ENCODE measurements around the gene BYSL. TPM values are rescaled to one million over a fixed set of nuclear protein-coding genes. Genes with fewer than 3 reads are reported as not detected.

BYSL gene
- total and polyA plus RNA-seq, 12 donors = 5.1 to 42.9 (median 16.3) TPM

DNA sequence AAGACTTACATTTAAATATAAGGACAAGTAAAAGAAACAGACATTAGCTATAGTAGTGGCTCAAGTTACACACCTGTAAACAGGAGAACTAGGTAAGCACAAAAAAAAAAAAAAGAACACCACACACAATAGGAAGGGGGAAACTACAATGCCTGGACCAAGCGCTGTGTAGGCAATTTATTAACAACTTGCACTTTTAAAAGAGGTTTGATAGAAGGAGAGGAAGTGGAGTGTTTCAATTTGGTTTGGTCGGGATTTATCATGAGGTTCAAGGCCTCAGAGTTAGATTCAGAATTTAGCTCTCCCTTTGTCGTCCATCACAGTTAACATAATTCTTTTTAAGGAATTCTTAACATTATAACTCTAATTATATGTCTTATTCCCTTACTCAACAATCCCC, 25.0 kb upstream of the BYSL start:
- Histone ChIP-seq H3K27me3 (no peaks in the 10 kb centered on the region), H3K4me1 (replicated peaks in 1 of 2) (peaks cover 13 to 21% of the 10 kb centered on the region in 2 donors), H3K4me3 (peak overlapping the region in 2 of 4 donors; percentile 92 to 96), H3K9me3 (replicated peaks in 1 of 3) (no peaks in the 10 kb centered on the region), H3K36me3 (replicated peaks in 1 of 2) (no peaks in the 10 kb centered on the region), H3K27ac (peak overlapping the region in 4 of 5 donors; percentile 24 to 84 (median 74))
- intact Hi-C loops (cut with DNase I) = no loop called here
- DNase-seq = no peak
- WGBS, 4 donors = 31 to 44% (median 37%) methylated on average over 3 of the region's 3 CpGs
- TF ChIP-seq, protein P1, sequence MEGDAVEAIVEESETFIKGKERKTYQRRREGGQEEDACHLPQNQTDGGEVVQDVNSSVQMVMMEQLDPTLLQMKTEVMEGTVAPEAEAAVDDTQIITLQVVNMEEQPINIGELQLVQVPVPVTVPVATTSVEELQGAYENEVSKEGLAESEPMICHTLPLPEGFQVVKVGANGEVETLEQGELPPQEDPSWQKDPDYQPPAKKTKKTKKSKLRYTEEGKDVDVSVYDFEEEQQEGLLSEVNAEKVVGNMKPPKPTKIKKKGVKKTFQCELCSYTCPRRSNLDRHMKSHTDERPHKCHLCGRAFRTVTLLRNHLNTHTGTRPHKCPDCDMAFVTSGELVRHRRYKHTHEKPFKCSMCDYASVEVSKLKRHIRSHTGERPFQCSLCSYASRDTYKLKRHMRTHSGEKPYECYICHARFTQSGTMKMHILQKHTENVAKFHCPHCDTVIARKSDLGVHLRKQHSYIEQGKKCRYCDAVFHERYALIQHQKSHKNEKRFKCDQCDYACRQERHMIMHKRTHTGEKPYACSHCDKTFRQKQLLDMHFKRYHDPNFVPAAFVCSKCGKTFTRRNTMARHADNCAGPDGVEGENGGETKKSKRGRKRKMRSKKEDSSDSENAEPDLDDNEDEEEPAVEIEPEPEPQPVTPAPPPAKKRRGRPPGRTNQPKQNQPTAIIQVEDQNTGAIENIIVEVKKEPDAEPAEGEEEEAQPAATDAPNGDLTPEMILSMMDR (IDR thresholded peaks at IDR 0.05) = no peak
- TF ChIP-seq POLR2A (IDR thresholded peaks at IDR 0.05) = no peak

DNA sequence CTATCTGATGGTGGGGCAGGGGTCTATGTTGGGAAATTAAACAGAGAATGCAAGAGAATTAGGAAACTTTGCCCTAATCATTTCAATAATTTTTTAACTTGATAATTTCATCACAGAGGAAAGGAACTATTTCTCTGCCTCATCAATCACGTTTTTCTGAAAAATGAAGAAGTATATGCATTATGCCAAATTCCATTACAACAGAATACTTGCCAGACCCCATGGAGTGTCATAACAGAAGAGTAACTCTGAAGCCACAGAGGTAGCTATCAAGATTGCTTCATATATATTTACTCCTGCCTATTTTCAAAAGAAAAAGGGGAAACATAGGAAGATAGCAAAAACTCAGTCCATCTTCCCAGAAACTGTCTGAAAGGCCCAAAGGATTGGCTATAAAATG, 20.4 kb upstream of the BYSL start:
- Histone ChIP-seq H3K9me3 (replicated peaks in 1 of 3) (no peaks in the 10 kb centered on the region), H3K4me3 (no peak overlapping the region), H3K27ac (no peak overlapping the region), H3K27me3 (no peaks in the 10 kb centered on the region), H3K4me1 (replicated peaks in 1 of 2) (peaks cover 8% of the 10 kb centered on the region in 2 donors), H3K36me3 (replicated peaks in 1 of 2) (peaks cover 0 to 11% of the 10 kb centered on the region in 2 donors)
- DNase-seq = no peak
- intact Hi-C loops (cut with DNase I) = no loop called here
- WGBS, 4 donors = 63 to 81% (median 77%) methylated on average over 1 of the region's 1 CpG
- TF ChIP-seq POLR2A (IDR thresholded peaks at IDR 0.05) = no peak
- TF ChIP-seq, protein P1 (IDR thresholded peaks at IDR 0.05) = no peak

DNA sequence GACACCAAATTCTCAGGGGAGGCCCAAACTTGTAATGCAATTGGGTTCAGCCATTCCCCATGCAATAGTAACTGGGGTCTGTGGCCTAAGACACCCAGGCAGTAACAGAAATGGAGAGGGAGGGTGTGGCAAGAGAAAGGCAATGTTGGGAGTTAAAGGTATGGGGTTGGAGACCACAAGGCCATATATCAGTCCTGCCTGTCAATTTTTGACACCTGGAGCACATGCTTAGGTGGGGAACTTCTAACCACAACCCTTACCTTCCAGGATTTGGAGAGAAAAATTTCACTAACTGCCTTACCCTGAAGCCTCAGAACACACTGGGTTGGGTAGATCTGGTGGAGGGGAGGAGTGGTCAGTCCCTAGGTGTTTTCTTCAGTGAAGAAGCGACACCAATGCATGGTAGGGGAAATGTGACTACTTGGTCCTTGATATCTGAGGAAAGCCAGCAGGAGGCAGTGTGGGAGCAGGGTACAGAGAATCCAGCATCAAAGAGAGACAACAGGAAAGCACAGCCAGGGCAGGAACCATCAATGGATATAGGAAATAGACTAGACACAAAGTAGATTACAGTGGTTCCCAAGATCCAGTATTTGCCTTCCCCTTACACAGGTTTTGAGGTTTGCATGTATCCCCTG, 19.3 kb upstream of the BYSL start:
- 88 to 100% (median 94%) methylated on average over 1 of the region's 1 CpG for WGBS, 4 donors
- TF ChIP-seq POLR2A (IDR thresholded peaks at IDR 0.05) = no peak
- TF ChIP-seq, protein P1 (IDR thresholded peaks at IDR 0.05) = peak in 5 of 6 experiments; percentile 10 to 47 (median 45)
- Histone ChIP-seq H3K36me3 (replicated peaks in 1 of 2) (peaks cover 0 to 22% of the 10 kb centered on the region in 2 donors), H3K9me3 (replicated peaks in 1 of 3) (no peaks in the 10 kb centered on the region), H3K4me1 (replicated peaks in 1 of 2) (no peaks in the 10 kb centered on the region), H3K27me3 (no peaks in the 10 kb centered on the region), H3K27ac (no peak overlapping the region), H3K4me3 (no peak overlapping the region)
- intact Hi-C loops (cut with DNase I) = no loop called here
- DNase-seq = peak; percentile 32 to 65 (median 45)

DNA sequence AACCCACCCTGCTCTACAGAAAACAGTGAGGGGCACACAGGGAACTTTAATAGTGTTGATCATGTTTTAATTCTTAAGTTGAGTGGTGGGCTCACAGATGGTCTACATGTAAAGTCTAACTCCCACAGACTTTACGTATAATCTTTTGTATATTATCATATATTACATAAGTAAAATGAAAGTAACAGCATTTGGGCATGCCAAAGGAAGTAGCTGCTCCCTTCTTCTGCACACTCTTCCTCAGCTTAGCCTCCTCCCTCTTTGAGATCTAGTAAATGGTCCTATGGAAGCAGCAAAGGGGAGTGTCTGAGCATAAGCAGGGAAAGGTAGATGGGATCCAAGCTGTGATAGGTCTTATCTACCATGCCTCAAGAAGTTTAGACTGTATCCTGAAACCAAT, 11.6 kb upstream of the BYSL start:
- Histone ChIP-seq H3K27me3 (no peaks in the 10 kb centered on the region), H3K4me1 (replicated peaks in 1 of 2) (peaks cover 6 to 8% of the 10 kb centered on the region in 2 donors), H3K9me3 (replicated peaks in 1 of 3) (no peaks in the 10 kb centered on the region), H3K36me3 (replicated peaks in 1 of 2) (peaks cover 0 to 59% of the 10 kb centered on the region in 2 donors), H3K27ac (no peak overlapping the region), H3K4me3 (no peak overlapping the region)
- TF ChIP-seq, protein P1 (IDR thresholded peaks at IDR 0.05) = no peak
- TF ChIP-seq POLR2A (IDR thresholded peaks at IDR 0.05) = no peak
- no peak for DNase-seq
- 93 to 100% (median 98%) methylated on average over 1 of the region's 1 CpG for WGBS, 4 donors
- intact Hi-C loops (cut with DNase I) = no loop called here

Measured in adrenal gland (tissue), 12 donors.